DMS114 treated with DMSO at 0.1 percent for 48 hours (cell line): Measurements from ENCODE around the gene MBD6.

Experiments
- DNase-seq: peaks from one replicate; lab custom pipeline; 2025; ENCODE audit not compliant: unreplicated experiment; lab: John Stamatoyannopoulos, UW

The MBD6 gene

GRCh38 chr12:57522011-57522886 is at the start of gene MBD6:
MBD6 (plus strand) TSS chr12:57522824; CDS start chr12:57524304, 1,480 bp downstream.
- DNase-seq: peak; percentile 74

- DNase-seq: no peak
Observed at GRCh38 chr12:57473392-57473791, 49.2 kb upstream of the MBD6 start.

GRCh38 chr12:57473886-57474285 is 48.7 kb upstream of the MBD6 start:
- DNase-seq: no peak

GRCh38 chr12:57474430-57474829 is 48.2 kb upstream of the MBD6 start:
- no peak for DNase-seq

GRCh38 chr12:57474862-57475261 is 47.8 kb upstream of the MBD6 start:
- DNase-seq: no peak

- no peak for DNase-seq
Observed at GRCh38 chr12:57475271-57476161, 47.1 kb upstream of the MBD6 start.

GRCh38 chr12:57476162-57476992 is 46.2 kb upstream of the MBD6 start:
- DNase-seq: no peak

- DNase-seq: no peak
Observed at GRCh38 chr12:57476993-57477709, 45.5 kb upstream of the MBD6 start.

- DNase-seq: no peak
Observed at GRCh38 chr12:57477710-57478681, 44.6 kb upstream of the MBD6 start.

GRCh38 chr12:57479043-57479375 is 43.6 kb upstream of the MBD6 start:
- DNase-seq: no peak

GRCh38 chr12:57479376-57480115 is 43.1 kb upstream of the MBD6 start, which contains the start of gene ARHGAP9:
ARHGAP9 (minus strand) TSS chr12:57479866; CDS start chr12:57479406, 460 bp downstream.
- DNase-seq: no peak

GRCh38 chr12:57481671-57482070 is 41.0 kb upstream of the MBD6 start:
- no peak for DNase-seq

- DNase-seq: no peak
Observed at GRCh38 chr12:57483466-57483865, 39.2 kb upstream of the MBD6 start.

- no peak for DNase-seq
Observed at GRCh38 chr12:57485695-57486094, 36.9 kb upstream of the MBD6 start.

- DNase-seq: no peak
Observed at GRCh38 chr12:57487055-57487596, 35.5 kb upstream of the MBD6 start.

- DNase-seq: peak; percentile 98
Observed at GRCh38 chr12:57487597-57488401, 34.8 kb upstream of the MBD6 start, which contains the start of gene MARS1. MARS1 (plus strand) TSS chr12:57488068; CDS start chr12:57488091, 23 bp downstream.
